T-helper 22 cell (primary cell): ENCODE results near the gene PRG3.
"Not testable (repeated sequence)": the region's sequence is repeated elsewhere in the genome, so short reads cannot be mapped to it uniquely, and the experiment has no call there.

Source experiments
- DNase-seq: peaks from one replicate; pipeline ENCODE4 v3.0.0-alpha.2; 2020; ENCODE audit warnings: low read depth

PRG3 gene

DNA sequence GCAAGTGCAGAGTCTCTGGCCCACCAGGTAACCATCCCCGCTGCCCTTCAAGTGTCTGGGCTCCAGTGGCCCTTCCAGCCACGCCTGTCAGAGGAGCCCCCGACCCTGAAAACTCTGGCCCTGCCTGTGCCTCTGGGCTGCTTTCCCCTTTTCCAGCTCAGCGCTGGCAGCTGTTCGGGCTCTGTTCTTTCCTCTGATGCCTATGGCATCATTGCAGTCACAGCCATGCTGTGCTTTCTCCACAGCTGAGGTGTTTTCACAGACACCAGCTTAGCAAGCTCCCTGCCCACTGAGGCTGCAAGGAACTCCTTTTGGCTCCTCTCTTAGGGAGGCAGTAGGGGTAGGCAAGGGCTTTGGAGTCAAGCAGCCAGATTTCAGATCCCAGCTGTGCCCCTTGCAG, 21.6 kb downstream of the PRG3 start:
- no peak for DNase-seq

DNA sequence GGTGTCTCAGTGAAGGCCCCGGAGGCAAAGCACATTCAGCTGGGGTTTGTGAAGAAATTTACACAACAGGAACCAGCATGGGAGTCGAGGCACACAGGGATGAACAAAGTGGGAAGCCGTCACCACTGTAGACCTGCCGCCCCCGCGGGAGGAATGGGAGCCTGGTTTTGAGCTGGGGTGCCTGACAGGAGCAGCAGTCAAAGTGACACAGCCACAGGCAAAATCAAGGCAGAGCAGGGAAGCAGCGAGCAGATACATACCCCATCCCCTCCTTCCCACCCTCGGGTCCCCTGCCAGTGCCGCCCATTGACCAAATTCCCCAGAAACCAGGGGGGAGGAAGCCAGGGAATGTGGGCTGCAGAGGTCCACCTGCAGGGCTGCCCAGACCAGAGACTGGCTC, 22.0 kb downstream of the PRG3 start:
- DNase-seq: no peak

DNA sequence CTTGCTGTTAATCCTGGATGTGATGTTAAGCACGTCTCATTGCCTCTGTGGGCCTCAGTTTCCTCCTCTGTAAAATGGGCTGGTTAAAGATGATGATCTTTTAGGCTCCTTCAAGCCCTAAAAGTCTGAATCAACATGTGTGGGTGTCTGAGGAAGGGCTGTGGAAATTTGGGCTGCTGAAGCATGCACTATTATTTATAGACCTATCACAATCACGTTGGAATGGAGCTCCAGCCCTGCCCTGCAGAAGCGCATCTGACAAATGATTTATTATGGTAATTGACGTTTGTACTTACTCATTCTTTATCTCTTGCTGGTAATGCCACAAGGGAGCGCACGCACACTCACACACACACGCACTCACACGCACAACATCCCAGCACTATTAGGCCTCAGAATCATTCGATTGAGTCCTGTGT, 22.4 kb downstream of the PRG3 start:
- no peak for DNase-seq

DNA sequence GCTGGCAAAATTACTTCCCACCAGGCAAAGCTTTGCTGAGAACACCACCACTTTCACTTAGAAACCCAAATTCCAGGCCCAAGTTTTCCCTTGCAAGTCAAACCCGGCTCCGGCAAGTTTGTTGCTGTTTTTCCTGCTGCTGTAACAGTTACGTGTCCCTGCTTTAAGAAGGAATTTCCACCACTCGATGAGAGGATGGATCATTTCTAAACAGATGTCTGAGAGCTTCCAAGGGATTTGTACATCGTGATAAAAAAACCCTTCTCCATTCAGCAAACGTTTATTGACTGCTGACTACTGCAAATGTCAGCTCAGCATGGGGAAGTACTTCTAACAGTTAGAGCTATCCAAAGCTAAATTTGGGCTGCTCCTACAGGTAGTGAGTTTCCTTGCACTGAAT, 23.1 kb downstream of the PRG3 start:
- DNase-seq: no peak

DNA sequence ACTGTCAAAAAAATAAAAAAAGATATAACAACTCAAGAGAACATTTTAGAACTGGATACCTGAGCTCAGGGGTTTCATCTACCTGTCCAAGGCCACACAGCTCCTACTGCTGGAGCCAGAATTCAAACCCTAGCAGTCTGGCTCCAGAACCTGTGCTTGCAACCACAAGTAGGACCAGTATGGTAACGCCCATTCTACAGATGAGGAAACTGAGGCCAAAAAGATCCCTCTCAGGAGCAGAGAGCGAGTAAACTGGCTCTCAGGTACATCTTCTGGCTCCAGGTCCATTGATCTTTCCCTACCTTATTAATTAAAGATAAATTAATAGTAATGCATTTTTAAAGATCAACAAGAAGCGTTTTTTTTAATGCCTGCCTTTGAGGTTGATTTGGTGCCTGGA, 23.6 kb downstream of the PRG3 start:
- DNase-seq: no peak

DNA sequence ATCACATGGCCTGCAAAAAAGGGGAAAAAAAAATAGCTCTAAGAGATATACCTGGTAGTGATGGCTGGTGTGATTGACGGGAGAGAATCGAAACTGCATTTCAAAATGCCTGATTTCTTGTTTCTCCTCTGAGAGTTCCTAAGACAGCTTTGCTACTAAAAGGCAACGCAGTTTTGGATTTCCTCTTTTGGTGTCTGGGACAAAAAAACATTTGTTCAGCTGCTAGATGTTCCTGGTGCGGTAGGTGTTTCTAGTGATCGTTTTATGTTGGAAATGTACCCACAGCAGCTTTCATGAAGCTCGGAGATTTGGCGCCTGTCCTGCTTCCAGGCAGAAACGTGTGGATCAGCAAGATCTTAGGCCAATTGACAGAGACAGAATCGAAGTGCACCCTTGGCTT, 24.7 kb downstream of the PRG3 start:
- no peak for DNase-seq

DNA sequence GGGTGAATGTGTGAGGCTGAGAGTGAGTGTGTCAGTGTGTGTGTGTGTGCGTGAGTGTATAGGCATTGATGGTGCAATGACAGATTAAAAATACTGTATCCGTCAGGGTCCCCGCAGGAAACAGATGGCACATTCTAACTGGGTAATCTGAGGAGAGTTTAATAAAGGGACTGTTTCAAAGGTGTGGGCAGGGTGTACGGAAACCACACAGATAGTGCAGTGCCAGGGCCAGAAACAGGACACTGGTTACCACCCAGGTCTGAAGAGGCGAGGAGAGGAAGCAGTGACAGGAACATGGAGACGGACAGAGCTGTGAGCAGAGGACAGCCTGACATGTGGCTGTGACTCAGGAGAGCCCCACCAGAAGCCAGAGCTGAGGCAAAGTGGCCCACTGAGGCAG, 26.3 kb downstream of the PRG3 start:
- no peak for DNase-seq

DNA sequence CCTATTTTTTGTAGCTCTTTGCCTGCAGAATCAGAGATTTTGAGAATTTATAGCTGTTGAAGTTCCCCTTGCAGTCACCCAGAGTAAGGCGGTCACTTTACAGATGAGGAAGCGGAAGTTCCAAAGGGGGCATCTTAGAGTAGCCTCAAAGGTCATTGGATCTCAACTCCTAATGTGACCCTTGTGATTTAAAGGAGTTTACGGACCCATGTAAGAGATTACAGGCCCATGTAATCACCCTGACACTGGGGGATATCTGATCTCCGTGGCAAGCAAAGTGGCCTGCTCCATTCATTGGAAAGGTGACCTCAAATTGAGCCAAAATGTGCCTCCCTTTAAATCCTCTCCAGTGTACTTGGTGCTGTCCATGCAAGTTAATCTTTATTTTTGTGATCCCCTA, 27.1 kb downstream of the PRG3 start:
- DNase-seq: no peak

DNA sequence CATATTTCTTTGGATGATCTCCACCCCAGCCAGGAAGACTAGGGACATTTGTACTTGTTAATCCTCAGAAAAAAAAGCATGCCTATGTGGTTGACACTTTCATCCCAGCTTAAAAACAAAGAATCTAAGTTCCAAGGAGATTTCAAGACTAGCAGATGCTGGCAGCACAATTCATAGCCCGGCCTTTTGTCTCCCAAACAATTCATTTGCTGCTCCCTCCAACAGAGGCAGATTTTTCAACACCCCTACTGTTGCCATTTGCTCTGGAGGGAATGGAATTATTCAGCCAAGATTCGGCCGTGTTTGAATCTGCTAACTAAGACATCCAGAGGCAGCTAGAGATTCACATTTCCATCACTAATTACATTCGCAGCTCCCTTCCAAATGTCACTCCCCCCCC, 27.5 kb downstream of the PRG3 start:
- DNase-seq: no peak

DNA sequence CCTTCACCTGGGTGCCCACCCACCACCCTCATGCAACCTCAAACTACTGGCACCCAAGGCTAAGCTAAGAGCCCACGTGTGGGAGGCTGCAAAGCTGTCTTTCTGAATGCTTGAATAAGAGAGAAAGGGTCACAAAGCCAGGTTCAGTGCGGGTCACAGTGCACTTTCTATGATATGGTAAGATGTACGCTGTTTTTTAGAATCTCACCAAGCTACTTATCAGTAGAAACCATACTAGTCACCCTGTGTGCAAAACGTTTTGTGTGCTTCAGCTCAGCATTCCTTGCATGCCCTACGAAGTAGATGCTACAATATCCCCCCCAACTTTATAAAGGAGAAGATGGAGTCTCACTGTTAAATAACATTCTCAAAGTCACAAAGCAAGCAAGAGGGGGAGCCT, 27.9 kb downstream of the PRG3 start:
- no peak for DNase-seq

DNA sequence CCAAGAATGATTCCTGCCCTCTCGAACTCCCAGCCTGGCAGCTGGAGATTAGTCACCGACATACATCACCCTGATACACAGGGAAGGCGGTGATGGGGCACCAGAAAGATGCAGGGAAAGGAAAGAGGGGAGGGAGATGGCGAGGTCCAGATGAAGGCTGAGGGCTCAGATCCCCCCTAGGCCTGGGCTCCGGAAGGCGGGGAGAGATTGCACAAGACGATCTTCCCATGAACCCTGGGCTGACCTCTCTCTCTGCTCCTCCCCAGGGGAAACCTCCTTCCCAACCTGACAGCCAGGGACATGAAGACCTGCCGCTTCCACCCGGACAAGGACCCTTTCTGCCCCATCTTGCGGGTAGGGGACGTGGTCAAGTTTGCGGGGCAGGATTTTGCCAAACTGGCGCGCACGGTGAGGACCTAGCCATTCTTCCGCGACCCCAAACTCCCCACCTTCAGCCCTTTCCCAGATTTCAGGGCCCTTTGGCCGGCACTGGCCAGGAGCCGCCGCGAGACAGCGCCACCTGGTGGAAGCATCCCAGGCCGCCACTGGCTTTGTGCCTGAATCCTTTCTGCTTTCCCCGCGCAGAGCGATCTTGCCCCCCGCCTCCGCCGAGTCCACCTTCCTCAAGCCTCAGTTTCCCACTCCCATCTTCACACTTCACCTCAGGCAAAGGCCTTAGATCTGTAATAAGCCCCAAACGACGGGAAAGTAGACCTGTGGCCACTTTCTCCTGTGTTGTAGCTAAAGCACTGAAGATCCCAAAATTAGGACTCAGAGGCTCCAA, 31.3 kb downstream of the PRG3 start:
- peak; percentile 22 for DNase-seq

DNA sequence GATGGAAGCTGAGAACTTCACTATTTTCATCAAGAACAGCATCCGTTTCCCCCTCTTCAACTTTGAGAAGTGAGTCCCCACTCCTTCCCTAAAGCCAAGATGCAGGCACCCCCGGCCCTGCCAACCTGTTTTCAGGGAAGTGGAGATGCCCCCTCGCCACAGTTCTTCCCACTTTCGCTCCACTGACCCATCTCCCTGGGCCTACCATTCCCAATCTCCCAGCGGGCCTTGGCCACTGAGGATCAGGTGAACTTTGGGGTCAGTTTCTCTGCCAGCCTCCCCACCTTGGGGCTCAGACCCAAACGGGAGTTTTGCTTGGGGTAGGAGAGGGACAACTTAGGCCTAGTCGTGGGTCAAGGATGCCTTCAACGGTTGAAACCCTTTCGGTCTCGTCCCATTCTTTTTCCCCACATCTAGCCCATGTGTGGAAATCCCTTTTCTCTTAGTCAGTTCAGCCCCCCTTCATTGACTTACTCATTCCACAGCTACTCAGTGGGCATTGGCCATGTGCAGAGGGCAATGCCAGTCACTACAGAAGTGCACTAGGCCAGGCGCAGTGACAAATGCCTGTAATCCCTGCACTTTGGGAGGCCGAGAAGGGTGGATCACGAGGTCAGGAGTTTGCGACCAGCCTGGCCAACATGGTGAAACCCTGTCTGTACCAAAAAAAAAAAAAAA, 32.2 kb downstream of the PRG3 start:
- DNase-seq: no peak

DNA sequence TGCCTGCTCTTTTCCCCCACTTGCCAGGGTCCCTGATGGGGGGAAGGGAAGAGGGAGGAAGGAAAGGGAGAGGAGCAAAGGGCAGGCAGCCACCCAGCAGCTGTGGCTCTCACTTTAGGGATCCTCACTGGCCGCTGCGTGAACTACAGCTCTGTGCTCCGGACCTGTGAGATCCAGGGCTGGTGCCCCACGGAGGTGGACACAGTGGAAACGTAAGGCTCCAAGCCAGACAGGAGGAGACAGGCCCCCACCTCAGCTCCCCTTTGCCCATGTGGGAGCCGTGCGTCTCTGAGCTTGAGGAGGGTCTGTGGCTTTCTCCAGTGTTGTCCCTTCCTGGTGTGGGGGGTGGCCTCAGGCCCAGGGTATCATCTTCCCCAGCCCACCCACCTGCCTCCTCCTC, 32.9 kb downstream of the PRG3 start:
- no peak for DNase-seq

DNA sequence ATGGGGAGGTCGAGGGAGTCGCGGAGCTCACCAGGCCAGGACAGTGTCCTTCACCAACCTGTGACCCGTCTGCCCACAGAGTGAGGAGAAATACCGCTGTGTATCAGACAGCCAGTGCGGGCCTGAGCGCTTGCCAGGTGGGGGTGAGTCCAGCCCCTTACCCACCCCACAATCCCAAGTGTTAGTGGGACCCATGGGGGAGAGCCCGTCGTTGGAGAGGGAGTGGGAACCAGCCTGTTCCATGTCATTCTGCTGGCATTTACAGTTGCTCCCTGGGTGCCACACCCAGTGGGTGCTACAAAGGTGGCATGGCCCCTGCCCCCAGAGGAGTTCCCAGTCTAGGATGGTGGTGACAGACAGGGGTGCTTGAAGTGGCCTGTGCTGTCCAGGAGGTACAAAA, 33.6 kb downstream of the PRG3 start:
- DNase-seq: no peak

DNA sequence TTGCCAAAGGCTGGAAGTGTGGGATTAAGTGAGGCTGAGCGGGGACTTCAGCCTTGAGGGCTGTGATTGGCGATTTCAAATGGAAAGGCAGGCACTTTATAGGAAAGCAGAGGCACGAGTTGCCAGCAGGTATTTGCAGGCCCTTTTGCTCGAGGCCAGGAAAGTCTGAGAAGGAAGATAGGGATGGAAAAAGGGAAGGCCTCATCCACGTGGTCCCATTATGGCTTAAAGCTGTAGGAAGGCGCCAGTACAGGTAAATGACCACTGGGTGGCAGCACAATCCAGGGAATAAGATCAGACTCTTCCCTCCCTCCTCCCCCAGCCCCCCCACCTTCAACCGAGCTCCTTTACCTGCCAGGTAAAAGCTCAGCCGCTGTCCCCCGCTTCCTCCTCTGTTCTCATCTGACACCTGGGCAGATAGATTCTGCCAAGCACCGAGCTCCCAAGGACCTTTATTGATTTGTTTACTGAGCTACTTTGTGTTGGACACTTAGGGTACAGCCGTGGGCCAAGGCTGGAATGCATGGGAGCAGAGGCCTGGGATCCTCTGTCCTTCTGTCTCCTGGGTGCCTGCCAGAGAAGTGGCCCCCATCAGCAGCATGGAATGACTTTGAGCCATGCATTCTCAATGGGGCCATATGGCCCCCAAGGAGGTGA, 35.3 kb downstream of the PRG3 start:
- peak; percentile 29 for DNase-seq

DNA sequence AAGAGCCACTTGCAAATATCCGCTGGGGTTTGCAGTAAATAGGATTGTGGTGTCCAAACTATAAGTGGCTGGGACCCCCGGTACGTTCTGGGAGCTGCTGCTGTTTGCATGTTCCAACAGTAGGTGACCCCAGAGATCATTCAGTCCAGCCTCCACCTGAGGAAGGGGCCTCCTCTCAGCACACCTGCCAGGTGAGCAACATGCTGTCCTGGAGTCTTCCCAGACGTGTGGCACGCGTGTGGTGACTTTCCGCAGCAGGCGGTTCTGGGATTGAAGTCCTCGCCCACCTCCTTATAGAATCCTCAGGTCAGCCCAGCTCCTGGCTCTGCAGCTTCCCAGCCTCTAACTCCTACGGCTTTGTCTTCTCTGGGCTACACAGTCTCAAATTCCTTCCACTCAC, 36.1 kb downstream of the PRG3 start:
- DNase-seq: no peak

DNA sequence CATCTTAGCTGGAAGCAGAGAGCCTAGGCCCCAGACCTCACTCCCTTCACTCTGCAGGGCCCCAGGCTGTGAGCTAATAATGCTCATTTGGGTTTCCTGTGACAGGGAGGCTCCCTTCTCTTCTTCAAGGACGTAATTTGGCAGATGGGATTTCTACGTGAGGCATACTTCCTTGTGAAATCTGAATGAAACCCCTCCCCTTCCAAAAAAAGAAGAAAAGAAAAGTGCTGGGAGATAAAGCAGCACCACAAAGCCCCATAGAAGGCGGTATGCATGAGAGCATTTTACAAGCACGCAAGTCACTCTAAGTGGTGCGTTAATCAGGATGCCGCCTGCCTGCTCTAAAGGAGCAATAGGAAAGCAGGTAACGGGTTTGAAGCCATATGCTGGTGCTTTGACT, 37.1 kb downstream of the PRG3 start:
- DNase-seq: no peak

DNA sequence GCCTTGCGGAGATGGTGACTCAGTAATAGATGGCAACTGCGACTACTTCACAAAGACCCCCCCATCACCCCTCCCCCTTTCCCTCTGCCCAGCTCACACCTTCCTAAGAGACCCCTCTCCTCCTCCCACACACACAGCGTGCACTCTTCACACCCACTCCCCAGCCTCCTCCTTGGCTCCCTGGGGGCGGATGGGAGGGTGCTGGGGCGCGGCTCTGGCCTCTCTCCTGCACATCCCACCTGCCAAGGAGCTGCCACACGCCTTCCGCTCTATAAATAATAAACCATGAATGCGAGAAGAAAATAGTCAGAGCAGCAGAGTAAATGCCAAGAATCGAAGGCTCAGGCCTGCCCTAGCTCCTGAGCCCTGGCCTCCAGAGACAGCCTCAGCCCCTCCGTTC, 38.2 kb downstream of the PRG3 start:
- DNase-seq: no peak

DNA sequence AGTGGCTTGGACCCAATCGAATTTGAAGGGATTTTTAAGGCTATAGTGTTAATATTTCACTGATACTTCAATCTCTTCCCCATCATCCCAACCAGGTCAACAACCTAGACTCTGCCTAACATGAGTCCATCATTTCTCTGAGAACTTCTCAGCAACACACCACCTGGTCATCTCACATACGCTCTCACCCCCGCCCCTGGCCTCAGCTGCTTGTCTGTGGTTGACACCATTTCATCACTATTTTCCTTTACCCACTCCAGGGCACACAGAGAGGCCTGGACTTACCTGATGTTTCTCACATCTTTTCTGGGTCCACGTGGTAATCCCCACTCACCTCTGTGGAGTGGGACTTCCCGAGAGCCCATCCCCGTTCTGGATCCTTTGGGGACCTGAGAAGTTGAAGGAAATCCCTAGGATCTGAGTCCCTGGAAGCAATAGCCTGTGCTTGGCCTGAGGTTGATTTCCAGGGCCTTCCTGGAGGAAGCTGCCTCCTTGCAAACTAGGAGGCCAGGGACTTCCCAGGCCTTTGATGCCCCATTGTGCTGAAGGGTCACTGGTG, 39.6 kb downstream of the PRG3 start:
- DNase-seq: no peak

DNA sequence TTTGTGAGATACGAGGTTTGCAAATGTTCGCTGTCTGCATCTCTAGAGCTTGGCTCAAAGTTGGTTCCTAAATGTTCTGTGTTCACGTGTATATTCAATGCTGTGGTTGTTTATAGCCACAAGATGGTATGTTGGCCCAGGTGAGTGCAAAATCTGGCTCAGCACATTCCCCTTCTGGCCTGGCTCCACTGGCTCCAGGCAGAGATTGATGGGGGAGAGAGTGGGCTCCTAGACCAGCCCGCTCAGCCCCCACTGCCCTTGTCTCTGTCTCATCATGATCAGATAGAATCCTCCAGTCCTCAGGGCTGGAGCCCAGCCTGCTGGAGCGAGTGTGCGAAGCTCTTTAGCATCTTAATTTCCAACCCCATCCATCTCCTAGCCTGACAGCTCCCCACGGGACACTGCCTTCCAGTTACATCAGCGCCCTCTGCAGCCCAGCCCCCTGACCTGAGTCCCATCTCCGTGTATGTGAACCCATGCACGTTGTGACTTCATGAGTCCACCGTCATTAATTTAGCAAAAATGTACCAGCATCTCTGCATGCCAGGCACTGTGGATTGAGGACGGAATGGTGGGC, 40.8 kb downstream of the PRG3 start:
- no peak for DNase-seq

DNA sequence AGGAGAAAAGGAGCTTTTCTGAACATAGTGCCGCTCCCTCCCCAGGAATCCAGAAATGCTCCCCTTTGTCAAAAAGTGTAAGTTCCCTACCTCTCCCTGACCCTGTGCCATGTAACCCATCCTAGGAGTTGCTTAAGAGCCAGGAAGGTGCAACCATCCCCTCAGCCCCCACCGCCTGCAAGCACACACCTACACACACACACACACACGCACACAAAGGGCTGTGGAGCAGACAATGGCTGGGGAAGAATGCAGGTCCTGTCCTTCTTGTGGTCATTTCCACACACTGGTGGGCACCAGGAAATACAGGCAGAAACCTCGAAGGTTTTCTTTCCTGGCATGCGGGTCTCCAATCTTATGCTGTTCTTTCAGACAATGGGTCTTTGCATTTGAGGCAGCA, 41.6 kb downstream of the PRG3 start:
- no peak for DNase-seq

DNA sequence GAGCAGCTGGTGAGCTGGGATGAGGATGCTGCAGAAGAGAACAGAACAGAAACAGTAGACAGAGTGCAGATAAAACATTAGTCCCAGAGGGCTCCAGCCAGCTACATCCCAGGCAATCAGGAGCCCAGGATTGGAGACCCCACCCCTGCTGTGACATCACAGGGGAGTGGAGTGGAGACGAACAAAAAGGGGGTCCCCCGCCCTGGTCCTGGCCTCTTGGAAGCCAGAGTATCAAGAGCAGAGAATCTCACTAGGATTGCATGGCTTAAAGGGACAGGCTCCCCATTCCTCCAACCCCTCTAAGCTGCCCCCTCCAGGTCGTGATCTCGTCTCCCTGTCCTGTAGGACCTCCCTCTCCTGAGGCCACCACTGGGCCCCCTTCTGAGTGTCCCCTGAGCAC, 42.8 kb downstream of the PRG3 start, which contains the start of gene P2RX3:
TSS of gene P2RX3 (plus strand) at position 211 of the 400 bp plus-strand sequence. CDS start 199 bp downstream, outside the sequence.
- DNase-seq: no peak

DNA sequence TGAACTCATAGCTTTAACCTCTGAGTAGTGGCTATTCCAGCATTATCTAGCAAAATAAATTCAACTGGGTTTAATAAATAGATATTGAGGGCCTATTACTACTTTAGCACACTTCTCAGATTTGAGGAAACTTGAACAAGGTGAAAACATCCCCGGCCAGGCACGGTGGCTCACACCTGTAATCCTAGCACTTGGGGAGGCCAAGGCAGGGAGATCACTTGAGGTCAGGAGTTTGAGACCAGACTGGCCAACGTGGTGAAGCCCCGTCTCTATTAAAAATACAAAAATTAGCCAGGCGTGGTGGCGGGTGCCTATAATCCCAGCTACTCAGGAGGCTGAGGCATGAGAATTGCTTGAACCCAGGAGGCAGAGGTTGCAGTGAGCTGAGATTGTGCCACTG, 44.1 kb downstream of the PRG3 start:
- not testable (repeated sequence) for DNase-seq
